22Rv1 (cell line): Measurements from ENCODE around the gene VMAC.

Experiments
- CTCF ChIP-seq: fragments of 450-650 bp; IDR thresholded peaks from 2 replicates; pipeline ENCODE4 v1.5.1; 2017; ENCODE audit warnings: mild to moderate bottlenecking
- ZFX ChIP-seq: fragments of 450-650 bp; IDR thresholded peaks from 2 replicates; pipeline ENCODE4 v1.6.1; 2017; ENCODE audit warnings: antibody characterized with exemption, borderline replicate concordance

- TF ChIP-seq CTCF: no peak
- TF ChIP-seq ZFX: no peak
These were observed 38.9 kb upstream of the VMAC start for GRCh38 chr19:5865772-5866171.
